GM06990 (cell line): ENCODE results near the gene RRH.

Source experiments
- DNase-seq: peaks from one replicate; pipeline ENCODE4 v3.0.0-alpha.2; 2011; ENCODE audit not compliant: insufficient read length; ENCODE audit errors: extremely low read depth
- H3K27me3 ChIP-seq: replicated peaks from 2 replicates; pipeline ENCODE4 v1.6.0; 2011; ENCODE audit warnings: low read length; ENCODE audit not compliant: control insufficient read depth, insufficient read depth
- H3K36me3 ChIP-seq: 2 replicates; pipeline ENCODE4 v1.5.1; 2011; ENCODE audit warnings: low read length; ENCODE audit not compliant: control insufficient read depth, insufficient read depth
- H3K4me3 ChIP-seq: replicated peaks from 2 replicates; pipeline ENCODE4 v1.5.1; 2011; ENCODE audit warnings: low read depth, mild to moderate bottlenecking, control low read depth, low read length
- CTCF ChIP-seq: IDR thresholded peaks from 2 replicates; pipeline ENCODE4 v1.5.1; 2011; ENCODE audit warnings: low read length, control low read depth, mild to moderate bottlenecking, inconsistent platforms; ENCODE audit not compliant: insufficient read depth, poor library complexity, severe bottlenecking

RRH gene

GRCh38 chr4:109864134-109864533 is 36.4 kb downstream of the RRH start:
- no peak for TF ChIP-seq CTCF
- no peaks in the 10 kb centered on the region for H3K27me3 ChIP-seq
- no peaks in the 10 kb centered on the region for H3K36me3 ChIP-seq
- no peak overlapping the region for H3K4me3 ChIP-seq
- no peak for DNase-seq

DNA sequence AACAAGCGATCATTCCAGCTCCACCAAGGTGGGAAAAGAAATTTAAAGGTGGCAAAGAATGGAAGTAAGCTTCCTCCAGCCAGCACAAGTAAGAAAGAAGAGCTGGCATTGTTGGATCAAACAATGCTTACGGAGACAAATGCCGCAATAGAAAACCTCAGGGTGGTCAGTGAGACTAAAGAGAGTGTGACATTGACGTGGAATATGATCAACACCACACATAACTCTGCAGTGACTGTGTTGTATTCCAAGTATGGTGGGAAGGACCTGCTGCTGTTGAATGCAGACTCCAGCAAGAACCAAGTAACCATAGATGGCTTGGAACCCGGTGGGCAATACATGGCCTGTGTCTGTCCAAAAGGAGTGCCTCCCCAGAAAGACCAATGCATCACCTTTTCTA is 42.3 kb downstream of the RRH start:
- Histone ChIP-seq H3K27me3 (no peaks in the 10 kb centered on the region), H3K36me3 (no peaks in the 10 kb centered on the region), H3K4me3 (no peak overlapping the region)
- DNase-seq = no peak
- TF ChIP-seq CTCF = no peak

GRCh38 chr4:109872065-109872464 is 44.3 kb downstream of the RRH start:
- H3K27me3 ChIP-seq = no peaks in the 10 kb centered on the region
- H3K4me3 ChIP-seq = no peak overlapping the region
- H3K36me3 ChIP-seq = no peaks in the 10 kb centered on the region
- TF ChIP-seq CTCF = no peak
- DNase-seq = no peak

GRCh38 chr4:109872950-109873656 is 45.3 kb downstream of the RRH start:
- no peak for DNase-seq
- Histone ChIP-seq H3K4me3 (no peak overlapping the region), H3K27me3 (no peaks in the 10 kb centered on the region), H3K36me3 (no peaks in the 10 kb centered on the region)
- no peak for TF ChIP-seq CTCF

- DNase-seq = no peak
- TF ChIP-seq CTCF = peak; percentile 23
Measured at GRCh38 chr4:109873791-109874514, 46.2 kb downstream of the RRH start.

More at GRCh38 chr4:109873791-109874514, 46.2 kb downstream of the RRH start:
- H3K27me3 ChIP-seq = no peaks in the 10 kb centered on the region
- no peaks in the 10 kb centered on the region for H3K36me3 ChIP-seq
- no peak overlapping the region for H3K4me3 ChIP-seq
